ENCODE results near the gene PLCXD3.

The PLCXD3 gene

DNA sequence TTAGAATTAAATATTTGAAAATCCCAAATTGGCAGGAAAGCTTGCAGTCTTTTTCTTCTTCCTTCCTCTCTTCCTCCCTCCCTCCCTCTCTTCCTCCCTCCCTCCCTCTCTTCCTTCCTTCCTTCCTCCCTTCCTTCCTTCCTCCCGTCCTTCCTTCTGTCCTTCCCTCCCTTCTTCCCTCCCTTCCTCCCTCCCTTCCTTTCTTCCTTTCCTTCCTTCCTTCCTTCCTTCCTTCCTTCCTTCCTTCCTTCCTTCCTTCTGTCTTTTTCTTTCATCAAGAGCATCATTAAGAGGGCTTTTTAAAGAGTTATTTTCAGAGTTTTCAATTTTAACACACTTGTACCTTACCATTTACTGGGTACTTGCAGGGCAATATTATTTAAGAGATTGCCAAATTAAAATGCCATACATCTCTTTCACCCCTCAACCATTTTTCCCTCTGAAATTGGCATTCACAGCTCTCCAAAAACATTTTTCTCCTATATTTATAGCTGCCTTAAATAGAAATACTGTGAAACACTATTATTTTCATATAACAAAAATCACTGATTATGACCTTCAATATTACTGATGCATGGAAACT lies 197.8 kb downstream of the PLCXD3 start (continued):
- TF ChIP-seq, protein P1, sequence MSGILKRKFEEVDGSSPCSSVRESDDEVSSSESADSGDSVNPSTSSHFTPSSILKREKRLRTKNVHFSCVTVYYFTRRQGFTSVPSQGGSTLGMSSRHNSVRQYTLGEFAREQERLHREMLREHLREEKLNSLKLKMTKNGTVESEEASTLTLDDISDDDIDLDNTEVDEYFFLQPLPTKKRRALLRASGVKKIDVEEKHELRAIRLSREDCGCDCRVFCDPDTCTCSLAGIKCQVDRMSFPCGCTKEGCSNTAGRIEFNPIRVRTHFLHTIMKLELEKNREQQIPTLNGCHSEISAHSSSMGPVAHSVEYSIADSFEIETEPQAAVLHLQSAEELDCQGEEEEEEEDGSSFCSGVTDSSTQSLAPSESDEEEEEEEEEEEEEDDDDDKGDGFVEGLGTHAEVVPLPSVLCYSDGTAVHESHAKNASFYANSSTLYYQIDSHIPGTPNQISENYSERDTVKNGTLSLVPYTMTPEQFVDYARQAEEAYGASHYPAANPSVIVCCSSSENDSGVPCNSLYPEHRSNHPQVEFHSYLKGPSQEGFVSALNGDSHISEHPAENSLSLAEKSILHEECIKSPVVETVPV (CRISPR knock-in tag; IDR thresholded peaks at IDR 0.05): no peak
- TF ChIP-seq PPARA (CRISPR knock-in tag; IDR thresholded peaks at IDR 0.05; ENCODE audit: borderline replicate concordance): no peak
- TF ChIP-seq, protein P2, sequence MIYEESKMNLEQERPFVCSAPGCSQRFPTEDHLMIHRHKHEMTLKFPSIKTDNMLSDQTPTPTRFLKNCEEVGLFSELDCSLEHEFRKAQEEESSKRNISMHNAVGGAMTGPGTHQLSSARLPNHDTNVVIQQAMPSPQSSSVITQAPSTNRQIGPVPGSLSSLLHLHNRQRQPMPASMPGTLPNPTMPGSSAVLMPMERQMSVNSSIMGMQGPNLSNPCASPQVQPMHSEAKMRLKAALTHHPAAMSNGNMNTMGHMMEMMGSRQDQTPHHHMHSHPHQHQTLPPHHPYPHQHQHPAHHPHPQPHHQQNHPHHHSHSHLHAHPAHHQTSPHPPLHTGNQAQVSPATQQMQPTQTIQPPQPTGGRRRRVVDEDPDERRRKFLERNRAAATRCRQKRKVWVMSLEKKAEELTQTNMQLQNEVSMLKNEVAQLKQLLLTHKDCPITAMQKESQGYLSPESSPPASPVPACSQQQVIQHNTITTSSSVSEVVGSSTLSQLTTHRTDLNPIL (CRISPR knock-in tag; IDR thresholded peaks at IDR 0.05; ENCODE audit: low read depth): no peak

DNA sequence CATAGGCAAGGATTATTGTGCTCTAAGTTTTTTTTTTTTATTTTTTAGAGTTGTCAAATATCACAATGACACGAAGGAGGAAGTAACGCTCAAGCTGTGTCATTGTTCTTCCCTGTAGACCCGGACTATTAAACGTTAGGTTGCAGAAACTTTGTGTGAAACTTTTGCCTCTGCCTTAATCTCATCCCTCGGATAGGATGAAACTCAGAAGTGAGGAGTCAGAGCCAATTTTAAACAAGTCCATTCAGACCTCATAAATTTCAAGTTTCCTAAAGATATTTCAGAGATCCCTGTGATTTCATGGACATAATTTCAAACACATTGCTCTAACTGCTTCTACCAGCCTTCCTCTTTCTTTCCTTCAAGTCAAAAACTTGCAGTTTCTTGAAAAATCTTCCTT lies 198.3 kb downstream of the PLCXD3 start:
- TF ChIP-seq BACH2 (CRISPR knock-in tag; IDR thresholded peaks at IDR 0.05; ENCODE audit: borderline replicate concordance) (no peak), ZNF70 (CRISPR knock-in tag; IDR thresholded peaks at IDR 0.05) (no peak), ARNTL (CRISPR knock-in tag; IDR thresholded peaks at IDR 0.05; ENCODE audit: borderline replicate concordance, low read depth) (no peak), GLIS3 (CRISPR knock-in tag; IDR thresholded peaks at IDR 0.05) (no peak), PPARA (CRISPR knock-in tag; IDR thresholded peaks at IDR 0.05; ENCODE audit: borderline replicate concordance) (no peak), RARB (CRISPR knock-in tag; IDR thresholded peaks at IDR 0.05) (no peak), ZC3H10 (CRISPR knock-in tag; IDR thresholded peaks at IDR 0.05) (no peak), ZFP3 (CRISPR knock-in tag; IDR thresholded peaks at IDR 0.05) (no peak), TCF4 (CRISPR knock-in tag; IDR thresholded peaks at IDR 0.05; ENCODE audit: borderline replicate concordance) (no peak)
- TF ChIP-seq, protein P3, sequence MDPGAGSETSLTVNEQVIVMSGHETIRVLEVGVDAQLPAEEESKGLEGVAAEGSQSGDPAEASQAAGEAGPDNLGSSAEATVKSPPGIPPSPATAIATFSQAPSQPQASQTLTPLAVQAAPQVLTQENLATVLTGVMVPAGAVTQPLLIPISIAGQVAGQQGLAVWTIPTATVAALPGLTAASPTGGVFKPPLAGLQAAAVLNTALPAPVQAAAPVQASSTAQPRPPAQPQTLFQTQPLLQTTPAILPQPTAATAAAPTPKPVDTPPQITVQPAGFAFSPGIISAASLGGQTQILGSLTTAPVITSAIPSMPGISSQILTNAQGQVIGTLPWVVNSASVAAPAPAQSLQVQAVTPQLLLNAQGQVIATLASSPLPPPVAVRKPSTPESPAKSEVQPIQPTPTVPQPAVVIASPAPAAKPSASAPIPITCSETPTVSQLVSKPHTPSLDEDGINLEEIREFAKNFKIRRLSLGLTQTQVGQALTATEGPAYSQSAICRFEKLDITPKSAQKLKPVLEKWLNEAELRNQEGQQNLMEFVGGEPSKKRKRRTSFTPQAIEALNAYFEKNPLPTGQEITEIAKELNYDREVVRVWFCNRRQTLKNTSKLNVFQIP (CRISPR knock-in tag; IDR thresholded peaks at IDR 0.05; ENCODE audit: borderline replicate concordance, low read depth): no peak

DNA sequence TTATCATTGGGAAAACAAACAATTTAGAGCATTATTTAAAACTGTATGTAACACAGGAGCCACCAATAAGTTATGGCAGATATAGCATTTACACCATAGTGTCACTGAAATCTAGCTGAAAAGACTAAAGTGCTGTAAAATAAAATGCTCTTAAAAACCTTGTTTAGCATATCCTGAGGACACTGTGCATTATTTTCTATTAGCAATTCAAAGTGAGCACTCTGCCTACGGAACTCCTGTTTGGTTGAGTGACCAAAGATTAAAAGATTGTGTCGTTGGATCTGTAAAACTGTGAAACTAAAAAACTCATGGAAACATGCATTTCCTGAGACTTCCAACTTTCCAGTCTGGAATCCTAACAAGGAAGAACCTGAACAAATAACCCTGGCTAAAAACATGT lies 201.1 kb downstream of the PLCXD3 start:
- TF ChIP-seq ESRRG (CRISPR knock-in tag; IDR thresholded peaks at IDR 0.05): no peak
- TF ChIP-seq ZFP3 (CRISPR knock-in tag; IDR thresholded peaks at IDR 0.05): no peak
- TF ChIP-seq ISL1 (CRISPR knock-in tag; IDR thresholded peaks at IDR 0.05): no peak
- TF ChIP-seq, protein P4, sequence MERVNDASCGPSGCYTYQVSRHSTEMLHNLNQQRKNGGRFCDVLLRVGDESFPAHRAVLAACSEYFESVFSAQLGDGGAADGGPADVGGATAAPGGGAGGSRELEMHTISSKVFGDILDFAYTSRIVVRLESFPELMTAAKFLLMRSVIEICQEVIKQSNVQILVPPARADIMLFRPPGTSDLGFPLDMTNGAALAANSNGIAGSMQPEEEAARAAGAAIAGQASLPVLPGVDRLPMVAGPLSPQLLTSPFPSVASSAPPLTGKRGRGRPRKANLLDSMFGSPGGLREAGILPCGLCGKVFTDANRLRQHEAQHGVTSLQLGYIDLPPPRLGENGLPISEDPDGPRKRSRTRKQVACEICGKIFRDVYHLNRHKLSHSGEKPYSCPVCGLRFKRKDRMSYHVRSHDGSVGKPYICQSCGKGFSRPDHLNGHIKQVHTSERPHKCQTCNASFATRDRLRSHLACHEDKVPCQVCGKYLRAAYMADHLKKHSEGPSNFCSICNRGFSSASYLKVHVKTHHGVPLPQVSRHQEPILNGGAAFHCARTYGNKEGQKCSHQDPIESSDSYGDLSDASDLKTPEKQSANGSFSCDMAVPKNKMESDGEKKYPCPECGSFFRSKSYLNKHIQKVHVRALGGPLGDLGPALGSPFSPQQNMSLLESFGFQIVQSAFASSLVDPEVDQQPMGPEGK (CRISPR knock-in tag; IDR thresholded peaks at IDR 0.05; ENCODE audit: borderline replicate concordance): no peak
- TF ChIP-seq, protein P5, sequence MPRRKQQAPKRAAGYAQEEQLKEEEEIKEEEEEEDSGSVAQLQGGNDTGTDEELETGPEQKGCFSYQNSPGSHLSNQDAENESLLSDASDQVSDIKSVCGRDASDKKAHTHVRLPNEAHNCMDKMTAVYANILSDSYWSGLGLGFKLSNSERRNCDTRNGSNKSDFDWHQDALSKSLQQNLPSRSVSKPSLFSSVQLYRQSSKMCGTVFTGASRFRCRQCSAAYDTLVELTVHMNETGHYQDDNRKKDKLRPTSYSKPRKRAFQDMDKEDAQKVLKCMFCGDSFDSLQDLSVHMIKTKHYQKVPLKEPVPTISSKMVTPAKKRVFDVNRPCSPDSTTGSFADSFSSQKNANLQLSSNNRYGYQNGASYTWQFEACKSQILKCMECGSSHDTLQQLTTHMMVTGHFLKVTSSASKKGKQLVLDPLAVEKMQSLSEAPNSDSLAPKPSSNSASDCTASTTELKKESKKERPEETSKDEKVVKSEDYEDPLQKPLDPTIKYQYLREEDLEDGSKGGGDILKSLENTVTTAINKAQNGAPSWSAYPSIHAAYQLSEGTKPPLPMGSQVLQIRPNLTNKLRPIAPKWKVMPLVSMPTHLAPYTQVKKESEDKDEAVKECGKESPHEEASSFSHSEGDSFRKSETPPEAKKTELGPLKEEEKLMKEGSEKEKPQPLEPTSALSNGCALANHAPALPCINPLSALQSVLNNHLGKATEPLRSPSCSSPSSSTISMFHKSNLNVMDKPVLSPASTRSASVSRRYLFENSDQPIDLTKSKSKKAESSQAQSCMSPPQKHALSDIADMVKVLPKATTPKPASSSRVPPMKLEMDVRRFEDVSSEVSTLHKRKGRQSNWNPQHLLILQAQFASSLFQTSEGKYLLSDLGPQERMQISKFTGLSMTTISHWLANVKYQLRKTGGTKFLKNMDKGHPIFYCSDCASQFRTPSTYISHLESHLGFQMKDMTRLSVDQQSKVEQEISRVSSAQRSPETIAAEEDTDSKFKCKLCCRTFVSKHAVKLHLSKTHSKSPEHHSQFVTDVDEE (CRISPR knock-in tag; IDR thresholded peaks at IDR 0.05): no peak
- no peak for TF ChIP-seq RARB (CRISPR knock-in tag; IDR thresholded peaks at IDR 0.05)
- no peak for TF ChIP-seq TOX (CRISPR knock-in tag; IDR thresholded peaks at IDR 0.05; ENCODE audit: borderline replicate concordance)
- TF ChIP-seq, protein P2 (CRISPR knock-in tag; IDR thresholded peaks at IDR 0.05; ENCODE audit: low read depth): no peak
- TF ChIP-seq, protein P1 (CRISPR knock-in tag; IDR thresholded peaks at IDR 0.05): no peak
- TF ChIP-seq PPARA (CRISPR knock-in tag; IDR thresholded peaks at IDR 0.05; ENCODE audit: borderline replicate concordance): no peak
- no peak for TF ChIP-seq BACH2 (CRISPR knock-in tag; IDR thresholded peaks at IDR 0.05; ENCODE audit: borderline replicate concordance)
- TF ChIP-seq ZNF565 (CRISPR knock-in tag; conservative IDR thresholded peaks at IDR 0.05; ENCODE audit: low read depth): no peak
- TF ChIP-seq CSDC2 (CRISPR knock-in tag; IDR thresholded peaks at IDR 0.05): no peak
- TF ChIP-seq ARNTL (CRISPR knock-in tag; IDR thresholded peaks at IDR 0.05; ENCODE audit: borderline replicate concordance, low read depth): no peak
- no peak for TF ChIP-seq SNAI2 (CRISPR knock-in tag; IDR thresholded peaks at IDR 0.05)
- TF ChIP-seq ZNF70 (CRISPR knock-in tag; IDR thresholded peaks at IDR 0.05): no peak
- TF ChIP-seq, protein P3 (CRISPR knock-in tag; IDR thresholded peaks at IDR 0.05; ENCODE audit: borderline replicate concordance, low read depth): no peak
- no peak for TF ChIP-seq ZFP30 (CRISPR knock-in tag; IDR thresholded peaks at IDR 0.05)
- no peak for TF ChIP-seq ZC3H10 (CRISPR knock-in tag; IDR thresholded peaks at IDR 0.05)
- ATAC-seq: no peak

More for the DNA sequence above, 198.3 kb downstream of the PLCXD3 start:
- ATAC-seq: no peak
